Nephron (organoid): ENCODE measurements around the gene TMEM231.

Source experiments
- H3K27ac Mint-ChIP-seq, 3 experiments: 2 replicates each; pipeline ENCODE4 v1.8.0; 2020; ENCODE audit warnings: mixed read lengths in 3 of 3, mild to moderate bottlenecking in 2 of 3, moderate library complexity in 1 of 3
- H3K27me3 Mint-ChIP-seq: 2 replicates; pipeline ENCODE4 v1.8.0; 2021; ENCODE audit warnings: low read depth, mild to moderate bottlenecking, moderate library complexity, mixed read lengths
- H3K36me3 Mint-ChIP-seq: 2 replicates; pipeline ENCODE4 v1.8.0; 2020; ENCODE audit warnings: low read depth, mixed read lengths
- H3K4me1 Mint-ChIP-seq: 2 replicates; pipeline ENCODE4 v1.8.0; 2020; ENCODE audit warnings: mixed read lengths
- H3K4me3 Mint-ChIP-seq, 3 experiments: 2 replicates each; pipeline ENCODE4 v1.8.0; 2020; ENCODE audit warnings: mild to moderate bottlenecking in 3 of 3, mixed read lengths in 3 of 3, moderate library complexity in 2 of 3
- H3K9me3 Mint-ChIP-seq: 2 replicates; pipeline ENCODE4 v1.8.0; 2020; ENCODE audit warnings: mixed read lengths
- CTCF ChIP-seq, 3 experiments: fragments of 200-600 bp; sonication (generic); IDR thresholded peaks; one replicate each; pipeline ENCODE4 v1.5.0; 2021; ENCODE audit warnings: antibody characterized with exemption in 3 of 3; ENCODE audit not compliant: unreplicated experiment in 3 of 3

TMEM231 gene

GRCh38 chr16:75578725-75579124 lies 22.7 kb upstream of the TMEM231 start:
- Mint-ChIP-seq H3K4me3 (no peak overlapping the region), H3K27ac (no peak overlapping the region), H3K9me3 (no peaks in the 10 kb centered on the region), H3K4me1 (no peaks in the 10 kb centered on the region), H3K36me3 (peaks cover 56% of the 10 kb centered on the region), H3K27me3 (no peaks in the 10 kb centered on the region)
- no peak for TF ChIP-seq CTCF (IDR thresholded peaks at IDR 0.05; ENCODE audit: unreplicated experiment in 3 of 3)

DNA sequence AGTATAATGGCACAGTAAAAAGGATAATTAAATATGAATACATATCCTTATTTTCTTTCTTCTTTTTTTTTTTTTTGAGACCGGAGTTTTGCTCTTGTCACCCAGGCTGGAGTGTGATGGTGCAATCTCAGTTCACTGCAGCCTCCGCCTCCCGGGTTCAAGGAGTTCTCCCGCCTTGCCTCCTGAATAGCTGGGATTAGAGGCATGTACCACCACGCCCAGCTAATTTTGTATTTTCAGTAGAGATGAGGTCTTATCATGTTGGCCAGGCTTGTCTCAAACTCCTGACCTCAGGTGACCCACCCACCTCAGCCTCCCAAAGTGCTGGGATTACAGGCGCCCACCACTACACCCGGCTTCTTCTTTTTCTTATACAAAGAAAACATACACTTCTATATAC lies 22.2 kb upstream of the TMEM231 start:
- H3K4me1 Mint-ChIP-seq, result no peaks in the 10 kb centered on the region
- H3K27me3 Mint-ChIP-seq, result no peaks in the 10 kb centered on the region
- H3K9me3 Mint-ChIP-seq, result no peaks in the 10 kb centered on the region
- no peak for TF ChIP-seq CTCF (IDR thresholded peaks at IDR 0.05; ENCODE audit: unreplicated experiment in 3 of 3)
- H3K36me3 Mint-ChIP-seq, result peaks cover 62% of the 10 kb centered on the region
- H3K4me3 Mint-ChIP-seq, result no peak overlapping the region
- H3K27ac Mint-ChIP-seq, result no peak overlapping the region

DNA sequence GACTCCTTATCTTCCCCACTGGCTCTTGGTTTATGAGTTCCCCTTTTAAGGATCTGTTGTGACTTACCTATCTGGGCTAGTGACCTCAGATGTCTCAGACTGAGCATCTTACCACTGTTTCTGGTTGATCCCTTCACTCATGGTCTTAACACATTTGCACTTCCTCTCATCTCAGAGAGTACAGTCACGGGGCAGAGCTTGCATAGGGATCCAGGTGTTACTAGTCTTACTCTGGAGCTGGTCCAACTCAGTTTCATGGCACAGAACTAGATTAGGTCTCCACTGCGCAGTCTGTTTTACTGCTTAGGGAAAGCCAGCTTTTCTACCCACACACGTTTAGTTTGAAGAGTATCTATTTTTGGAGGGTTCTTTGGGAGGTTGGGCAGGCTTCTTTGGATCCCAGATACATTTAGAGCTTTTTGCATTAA lies 20.3 kb upstream of the TMEM231 start:
- H3K36me3 Mint-ChIP-seq, result peaks cover 74% of the 10 kb centered on the region
- no peaks in the 10 kb centered on the region for H3K9me3 Mint-ChIP-seq
- no peak overlapping the region for H3K4me3 Mint-ChIP-seq
- H3K27ac Mint-ChIP-seq, result no peak overlapping the region
- no peak for TF ChIP-seq CTCF (IDR thresholded peaks at IDR 0.05; ENCODE audit: unreplicated experiment in 3 of 3)
- no peaks in the 10 kb centered on the region for H3K27me3 Mint-ChIP-seq
- no peaks in the 10 kb centered on the region for H3K4me1 Mint-ChIP-seq

GRCh38 chr16:75575958-75576357 lies 19.9 kb upstream of the TMEM231 start:
- Mint-ChIP-seq H3K4me3 (no peak overlapping the region), H3K27ac (no peak overlapping the region)
- no peak for TF ChIP-seq CTCF (IDR thresholded peaks at IDR 0.05; ENCODE audit: unreplicated experiment in 3 of 3)

DNA sequence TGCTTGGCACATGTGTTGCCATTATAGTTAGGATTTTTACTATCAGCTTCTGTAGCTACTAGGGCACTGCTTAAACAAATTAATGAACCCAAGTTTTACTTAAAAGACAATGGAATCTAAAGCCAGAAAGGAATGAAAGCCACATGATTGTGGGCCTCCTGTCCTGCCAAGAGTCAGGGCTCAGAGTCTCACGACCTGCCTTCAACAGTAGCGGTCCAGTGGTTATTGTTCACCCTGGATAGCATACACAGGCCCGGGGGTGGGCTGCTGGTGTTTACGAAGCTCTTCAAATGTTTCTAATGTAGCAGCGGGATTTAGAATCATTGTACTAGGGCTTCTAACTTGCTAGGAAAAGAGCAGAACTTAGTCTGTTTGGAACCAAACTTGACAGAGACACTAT lies 17.9 kb upstream of the TMEM231 start:
- H3K27me3 Mint-ChIP-seq, result no peaks in the 10 kb centered on the region
- no peak for TF ChIP-seq CTCF (IDR thresholded peaks at IDR 0.05; ENCODE audit: unreplicated experiment in 3 of 3)
- no peaks in the 10 kb centered on the region for H3K4me1 Mint-ChIP-seq
- no peaks in the 10 kb centered on the region for H3K9me3 Mint-ChIP-seq
- no peak overlapping the region for H3K4me3 Mint-ChIP-seq
- H3K36me3 Mint-ChIP-seq, result peaks cover 81% of the 10 kb centered on the region
- H3K27ac Mint-ChIP-seq, result no peak overlapping the region

More at GRCh38 chr16:75575958-75576357, 19.9 kb upstream of the TMEM231 start:
- Mint-ChIP-seq H3K4me1 (no peaks in the 10 kb centered on the region), H3K27me3 (no peaks in the 10 kb centered on the region), H3K9me3 (no peaks in the 10 kb centered on the region), H3K36me3 (peaks cover 76% of the 10 kb centered on the region)

DNA sequence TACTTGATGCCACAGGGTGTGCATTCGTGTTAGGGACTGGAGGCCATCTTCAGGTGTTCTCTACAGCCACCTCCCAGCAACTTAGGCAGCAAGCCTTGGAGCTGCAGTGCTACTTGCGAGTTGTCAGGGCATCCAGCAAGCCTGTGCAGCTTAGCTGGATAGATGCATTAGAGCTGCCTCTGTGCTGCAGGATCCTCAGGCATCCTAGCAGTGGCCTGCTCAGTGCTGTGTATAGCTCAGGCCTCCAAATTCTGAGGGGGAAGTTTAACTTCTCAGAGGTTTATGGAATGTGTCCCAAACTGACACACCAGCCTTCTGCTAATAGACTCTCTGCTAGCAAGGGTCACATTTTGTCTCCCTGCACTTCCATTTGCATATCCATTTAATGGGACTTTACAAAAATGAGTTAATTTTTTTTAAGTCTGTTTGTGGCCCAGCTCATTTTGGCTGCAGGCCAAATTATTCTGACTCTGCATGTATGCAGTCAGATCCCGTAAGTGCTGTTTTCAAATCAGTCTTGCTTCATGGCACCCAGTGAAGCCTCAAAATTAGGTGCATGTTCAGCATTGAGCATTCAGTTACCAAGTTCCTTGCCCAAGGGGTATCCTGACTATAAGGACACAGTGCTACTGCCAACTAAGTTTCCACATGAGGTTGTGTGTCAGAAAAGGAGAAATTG lies 17.0 kb upstream of the TMEM231 start:
- peaks cover under 1% of the 10 kb centered on the region for H3K4me1 Mint-ChIP-seq
- no peak overlapping the region for H3K4me3 Mint-ChIP-seq
- H3K36me3 Mint-ChIP-seq, result peaks cover 76% of the 10 kb centered on the region
- no peaks in the 10 kb centered on the region for H3K9me3 Mint-ChIP-seq
- TF ChIP-seq CTCF (IDR thresholded peaks at IDR 0.05; ENCODE audit: unreplicated experiment in 3 of 3), result no peak
- no peaks in the 10 kb centered on the region for H3K27me3 Mint-ChIP-seq
- no peak overlapping the region for H3K27ac Mint-ChIP-seq
